ENCODE results near the gene ADAMTS17. TPM values are rescaled to one million over a fixed set of nuclear protein-coding genes. Genes with fewer than 3 reads are reported as not detected.
A peak's percentile ranks its signal among the peaks of the same experiment; 100 is the strongest.

ADAMTS17 gene
- total and polyA plus RNA-seq, 9 of the 15 experiments (the other 6 are each of a cell fraction or from before 2014, with no cell fraction given) = 0.01 to 0.14 (median 0.07) TPM; not detected in 6

GRCh38 chr15:100131321-100132224 lies 210.2 kb downstream of the ADAMTS17 start (continued):
- no peak for TF ChIP-seq HMGXB4 (CRISPR knock-in tag; IDR thresholded peaks at IDR 0.05)
- TF ChIP-seq POLR3G (IDR thresholded peaks at IDR 0.05; ENCODE audit: extremely low read depth, insufficient read length, insufficient replicate concordance) = no peak
- no peak for TF ChIP-seq YY1 (IDR thresholded peaks at IDR 0.05; ENCODE audit: borderline replicate concordance in 1 of 3, control insufficient read depth in 1 of 3, extremely low read depth in 1 of 3, insufficient read depth in 3 of 3, insufficient read length in 1 of 3, insufficient replicate concordance in 2 of 3, low read depth in 1 of 3, low read length in 2 of 3)
- TF ChIP-seq CBFB (CRISPR knock-in tag; IDR thresholded peaks at IDR 0.05) = 0 out of 2 replicates have a peak, but pooled peaks have one; percentile 23
- no peak for TF ChIP-seq ELF2 (CRISPR knock-in tag; IDR thresholded peaks at IDR 0.05)
- TF ChIP-seq ZNF431 (CRISPR knock-in tag; IDR thresholded peaks at IDR 0.05) = peak; percentile 79
- no peak for TF ChIP-seq ETV5 (CRISPR knock-in tag; IDR thresholded peaks at IDR 0.05; ENCODE audit: low read depth)
- TF ChIP-seq CREM (IDR thresholded peaks at IDR 0.05; ENCODE audit: low read depth) = 0 out of 2 replicates have a peak, but pooled peaks have one; percentile 17
- TF ChIP-seq STAG1 (CRISPR knock-in tag; IDR thresholded peaks at IDR 0.05; ENCODE audit: borderline replicate concordance) = no peak
- TF ChIP-seq EGR1 (conservative IDR thresholded peaks at IDR 0.05) = 0 out of 2 replicates have a peak, but pooled peaks have one; percentile 6
- TF ChIP-seq MGA (IDR thresholded peaks at IDR 0.05) = peak; percentile 94
- TF ChIP-seq CBX3 (IDR thresholded peaks at IDR 0.05; ENCODE audit: borderline replicate concordance in 1 of 2, low read length in 2 of 2) = peak in 1 of 2 experiments; percentile 48; a peak in 1 of 3 replicates
- no peak for TF ChIP-seq XRCC3 (IDR thresholded peaks at IDR 0.05)
